Measurements from ENCODE around the gene POLR3A.
A peak's percentile ranks its signal among the peaks of the same experiment; 100 is the strongest.
"Not testable (repeated sequence)": the region's sequence is repeated elsewhere in the genome, so short reads cannot be mapped to it uniquely, and the experiment has no call there.

The POLR3A gene

GRCh38 chr10:78017856-78018255 is 11.5 kb downstream of the POLR3A start:
- no peak for DNase-seq

GRCh38 chr10:78015546-78015945 is 13.8 kb downstream of the POLR3A start:
- no peak for DNase-seq

GRCh38 chr10:78013564-78013963 is 15.8 kb downstream of the POLR3A start:
- no peak for DNase-seq

- DNase-seq = no peak
Measured at GRCh38 chr10:78011065-78011464, 18.2 kb downstream of the POLR3A start.

- no peak for DNase-seq
Measured at GRCh38 chr10:78010278-78010677, 19.0 kb downstream of the POLR3A start.

- no peak for DNase-seq
Measured at GRCh38 chr10:78009662-78010061, 19.7 kb downstream of the POLR3A start.

- DNase-seq = no peak
Measured at GRCh38 chr10:78007172-78007571, 22.1 kb downstream of the POLR3A start.

GRCh38 chr10:78004215-78005026 is 24.9 kb downstream of the POLR3A start:
- DNase-seq = no peak

GRCh38 chr10:78002541-78003288 is 26.6 kb downstream of the POLR3A start:
- DNase-seq = no peak

- DNase-seq = no peak
Measured at GRCh38 chr10:78000956-78001472, 28.3 kb downstream of the POLR3A start.

- DNase-seq = no peak
Measured at GRCh38 chr10:78000206-78000605, 29.1 kb downstream of the POLR3A start.

- not testable (repeated sequence) for DNase-seq
Measured at GRCh38 chr10:77998780-77999179, 30.5 kb downstream of the POLR3A start.

- no peak for DNase-seq
Measured at GRCh38 chr10:77993620-77994019, 35.7 kb downstream of the POLR3A start.

- DNase-seq = no peak
Measured at GRCh38 chr10:77989081-77989724, 40.1 kb downstream of the POLR3A start.

GRCh38 chr10:77987671-77988255 is 41.6 kb downstream of the POLR3A start:
- no peak for DNase-seq

GRCh38 chr10:77984986-77985385 is 44.3 kb downstream of the POLR3A start:
- DNase-seq = no peak

- peak; percentile 79 to 83 for DNase-seq
Measured at GRCh38 chr10:77983384-77984341, 45.7 kb downstream of the POLR3A start.

GRCh38 chr10:77981281-77981680 is 48.0 kb downstream of the POLR3A start:
- DNase-seq = no peak

GRCh38 chr10:77979221-77979620 is 50.1 kb downstream of the POLR3A start:
- no peak for DNase-seq

GRCh38 chr10:77978360-77978759 is 51.0 kb downstream of the POLR3A start:
- no peak for DNase-seq

GRCh38 chr10:77977934-77978333 is 51.4 kb downstream of the POLR3A start:
- no peak for DNase-seq

GRCh38 chr10:77977016-77977415 is 52.3 kb downstream of the POLR3A start:
- DNase-seq = no peak
